Transverse colon (tissue), 4 donors: ENCODE data around the gene C17orf75.

Experiments used
- POLR2AphosphoS5 ChIP-seq, 3 donors: sonication (generic); formaldehyde crosslinking; IDR thresholded peaks; one replicate each; pipeline ENCODE4 v1.6.1; 2016; ENCODE audit warnings: antibody characterized with exemption in 3 of 3
- TF ChIP-seq, protein P1 (sequence below), 5 experiments: fragments of 200-600 bp in 3 of 5; fragments of 450-650 bp in 2 of 5; sonication (generic) in 3 of 5; IDR thresholded peaks; 1 replicate in 2 of 5; 2 replicates in 3 of 5; pipeline ENCODE4 v1.5.1; 2016 to 2017; ENCODE audit warnings: antibody characterized with exemption in 5 of 5, inconsistent platforms in 3 of 5, mild to moderate bottlenecking in 2 of 5, moderate library complexity in 1 of 5

GRCh38 chr17:32388613-32389459, 46.9 kb upstream of the C17orf75 start:
- TF ChIP-seq, protein P1, sequence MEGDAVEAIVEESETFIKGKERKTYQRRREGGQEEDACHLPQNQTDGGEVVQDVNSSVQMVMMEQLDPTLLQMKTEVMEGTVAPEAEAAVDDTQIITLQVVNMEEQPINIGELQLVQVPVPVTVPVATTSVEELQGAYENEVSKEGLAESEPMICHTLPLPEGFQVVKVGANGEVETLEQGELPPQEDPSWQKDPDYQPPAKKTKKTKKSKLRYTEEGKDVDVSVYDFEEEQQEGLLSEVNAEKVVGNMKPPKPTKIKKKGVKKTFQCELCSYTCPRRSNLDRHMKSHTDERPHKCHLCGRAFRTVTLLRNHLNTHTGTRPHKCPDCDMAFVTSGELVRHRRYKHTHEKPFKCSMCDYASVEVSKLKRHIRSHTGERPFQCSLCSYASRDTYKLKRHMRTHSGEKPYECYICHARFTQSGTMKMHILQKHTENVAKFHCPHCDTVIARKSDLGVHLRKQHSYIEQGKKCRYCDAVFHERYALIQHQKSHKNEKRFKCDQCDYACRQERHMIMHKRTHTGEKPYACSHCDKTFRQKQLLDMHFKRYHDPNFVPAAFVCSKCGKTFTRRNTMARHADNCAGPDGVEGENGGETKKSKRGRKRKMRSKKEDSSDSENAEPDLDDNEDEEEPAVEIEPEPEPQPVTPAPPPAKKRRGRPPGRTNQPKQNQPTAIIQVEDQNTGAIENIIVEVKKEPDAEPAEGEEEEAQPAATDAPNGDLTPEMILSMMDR (IDR thresholded peaks at IDR 0.05), result no peak
- TF ChIP-seq POLR2AphosphoS5 (IDR thresholded peaks at IDR 0.05), result no peak
